Fibroblast of the aortic adventitia (primary cell): ENCODE results near the gene RBM6. TPM values are rescaled to one million over a fixed set of nuclear protein-coding genes. Genes with fewer than 3 reads are reported as not detected.
"Not testable (repeated sequence)": the region's sequence is repeated elsewhere in the genome, so short reads cannot be mapped to it uniquely, and the experiment has no call there.

ENCODE experiments used
- DNase-seq: peaks from one replicate; pipeline ENCODE4 v3.0.0-alpha.2; 2010; ENCODE audit warnings: low read depth
- H3K4me3 ChIP-seq: 2 replicates; pipeline ENCODE4 v1.5.1; 2011; ENCODE audit warnings: low read depth, mild to moderate bottlenecking, control low read depth, low read length, moderate library complexity
- total RNA-seq: library from RNA; depleted of rRNA; stranded (reverse); fragments of >200 nt; gene quantifications from 2 replicates; pipeline ENCODE4 v1.2.3, GENCODE V29; 2012; ENCODE audit warnings: low replicate concordance
- TF ChIP-seq, protein P1 (sequence below): IDR thresholded peaks from 2 replicates; pipeline ENCODE4 v1.5.1; 2011; ENCODE audit warnings: mild to moderate bottlenecking, low read length, control low read depth, inconsistent platforms; ENCODE audit not compliant: insufficient read depth

The RBM6 gene
- total RNA-seq, 1 donor: 48.5 TPM

DNA sequence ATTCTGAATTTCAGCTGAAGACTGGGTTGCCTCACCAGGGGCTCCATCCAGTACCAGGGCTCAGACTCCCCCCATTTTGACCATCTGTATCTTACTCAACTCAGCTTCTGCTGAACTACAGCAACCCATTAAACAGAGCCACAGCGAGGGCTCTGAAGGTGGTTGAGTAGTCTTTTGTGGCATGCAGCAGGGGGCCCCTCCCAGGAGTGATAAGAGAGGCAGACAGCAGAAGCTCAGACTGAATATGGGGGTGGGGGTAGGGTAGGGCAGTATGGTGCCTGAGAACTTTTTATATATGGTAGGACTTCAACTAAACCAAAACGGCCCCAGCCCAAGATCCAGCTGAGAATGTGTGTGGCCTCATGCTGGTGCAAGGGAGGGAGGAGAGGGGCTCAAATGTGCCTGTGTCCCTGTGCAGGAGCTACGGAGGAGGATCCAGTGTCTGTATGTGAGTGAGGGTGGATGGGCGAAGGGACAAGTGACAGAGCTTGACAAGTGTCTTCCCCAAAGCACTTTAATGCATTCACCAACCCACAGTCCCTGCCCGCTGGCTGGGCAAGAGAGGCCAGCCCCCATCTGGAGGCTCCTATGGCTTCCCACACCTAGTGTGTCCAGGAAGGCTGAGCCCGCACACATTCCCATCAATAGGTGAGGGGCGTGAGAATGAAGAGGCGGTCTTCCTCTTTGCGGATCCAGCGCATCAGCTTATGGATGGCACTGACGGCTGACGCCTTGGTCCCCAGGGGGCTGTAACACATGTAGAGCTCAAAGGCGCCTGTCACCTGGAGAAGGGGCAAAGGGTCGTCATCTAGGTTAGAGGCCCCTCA lies 31.4 kb upstream of the RBM6 start:
- no peak overlapping the region for H3K4me3 ChIP-seq
- TF ChIP-seq, protein P1, sequence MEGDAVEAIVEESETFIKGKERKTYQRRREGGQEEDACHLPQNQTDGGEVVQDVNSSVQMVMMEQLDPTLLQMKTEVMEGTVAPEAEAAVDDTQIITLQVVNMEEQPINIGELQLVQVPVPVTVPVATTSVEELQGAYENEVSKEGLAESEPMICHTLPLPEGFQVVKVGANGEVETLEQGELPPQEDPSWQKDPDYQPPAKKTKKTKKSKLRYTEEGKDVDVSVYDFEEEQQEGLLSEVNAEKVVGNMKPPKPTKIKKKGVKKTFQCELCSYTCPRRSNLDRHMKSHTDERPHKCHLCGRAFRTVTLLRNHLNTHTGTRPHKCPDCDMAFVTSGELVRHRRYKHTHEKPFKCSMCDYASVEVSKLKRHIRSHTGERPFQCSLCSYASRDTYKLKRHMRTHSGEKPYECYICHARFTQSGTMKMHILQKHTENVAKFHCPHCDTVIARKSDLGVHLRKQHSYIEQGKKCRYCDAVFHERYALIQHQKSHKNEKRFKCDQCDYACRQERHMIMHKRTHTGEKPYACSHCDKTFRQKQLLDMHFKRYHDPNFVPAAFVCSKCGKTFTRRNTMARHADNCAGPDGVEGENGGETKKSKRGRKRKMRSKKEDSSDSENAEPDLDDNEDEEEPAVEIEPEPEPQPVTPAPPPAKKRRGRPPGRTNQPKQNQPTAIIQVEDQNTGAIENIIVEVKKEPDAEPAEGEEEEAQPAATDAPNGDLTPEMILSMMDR: no peak
- DNase-seq: no peak

DNA sequence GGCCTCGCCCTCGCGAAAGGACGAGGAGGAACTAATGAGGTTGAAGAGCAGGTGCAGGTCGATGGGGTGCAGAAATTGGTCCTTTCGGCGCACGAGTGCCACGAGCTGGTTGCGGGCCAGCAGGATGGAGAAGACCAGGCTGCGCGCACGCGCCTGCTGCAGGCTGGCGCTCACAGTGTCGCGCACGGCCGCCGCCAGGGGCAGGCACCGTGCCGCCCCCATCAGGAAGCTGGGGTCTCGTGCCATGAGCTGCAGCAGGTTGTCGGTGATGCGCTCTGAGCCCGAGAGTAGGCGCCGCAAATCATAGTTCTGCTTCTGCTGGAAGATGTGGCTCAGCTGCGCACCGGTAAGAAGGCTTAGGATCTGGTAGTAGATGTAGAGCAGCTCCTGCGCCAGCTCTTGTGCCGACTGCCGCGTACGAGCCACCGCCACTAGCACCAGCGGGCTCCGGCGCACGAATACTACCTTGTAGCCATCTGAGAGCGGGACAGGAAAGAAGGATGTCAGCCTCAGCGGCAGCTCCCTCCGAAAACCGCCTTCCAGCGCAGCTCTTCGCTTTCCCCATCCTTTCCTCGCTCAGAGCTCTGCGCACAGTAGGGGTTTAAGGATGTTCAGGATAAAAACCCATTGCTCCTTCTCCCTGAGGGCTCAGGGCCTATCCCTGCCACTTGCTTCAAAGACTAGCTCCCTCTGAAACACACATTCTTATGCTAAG lies 29.4 kb upstream of the RBM6 start:
- H3K4me3 ChIP-seq: no peak overlapping the region
- DNase-seq: no peak
- TF ChIP-seq, protein P1: no peak

DNA sequence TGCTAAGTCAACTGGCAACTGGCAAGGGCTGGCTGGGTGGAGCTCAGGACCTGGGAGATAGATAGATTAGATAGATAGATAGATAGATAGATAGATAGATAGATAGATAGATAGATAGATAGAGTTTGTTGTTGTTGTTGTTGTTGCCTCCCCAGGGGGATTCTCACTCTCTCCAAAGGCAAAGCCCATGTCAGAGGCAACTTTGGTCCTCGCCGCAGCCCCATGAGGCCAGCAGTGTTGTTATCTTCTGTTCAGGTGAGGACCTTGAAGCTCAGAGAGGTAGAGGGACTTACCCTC lies 28.9 kb upstream of the RBM6 start:
- no peak for DNase-seq
- no peak overlapping the region for H3K4me3 ChIP-seq
- TF ChIP-seq, protein P1: no peak

DNA sequence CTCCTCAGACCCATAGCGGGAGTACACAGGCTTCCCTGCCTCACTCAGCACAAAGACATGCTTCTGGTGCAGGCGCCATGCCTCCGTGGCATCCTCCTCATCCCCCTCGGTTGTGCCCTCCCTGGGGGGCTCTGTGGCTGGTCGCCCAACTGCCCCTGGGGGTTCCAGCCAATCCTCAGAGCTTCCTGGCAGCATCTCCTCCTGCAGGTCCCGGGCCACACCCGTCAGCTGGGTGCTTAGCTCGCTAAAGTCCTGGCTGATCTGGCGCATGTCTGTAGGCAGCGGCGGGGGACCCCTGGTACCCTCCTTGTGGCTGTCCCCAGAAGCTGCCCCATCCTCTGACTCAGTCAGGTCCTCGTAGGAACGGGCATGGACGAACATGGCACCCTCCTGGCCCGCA lies 28.3 kb upstream of the RBM6 start:
- no peak overlapping the region for H3K4me3 ChIP-seq
- TF ChIP-seq, protein P1: no peak
- DNase-seq: no peak

DNA sequence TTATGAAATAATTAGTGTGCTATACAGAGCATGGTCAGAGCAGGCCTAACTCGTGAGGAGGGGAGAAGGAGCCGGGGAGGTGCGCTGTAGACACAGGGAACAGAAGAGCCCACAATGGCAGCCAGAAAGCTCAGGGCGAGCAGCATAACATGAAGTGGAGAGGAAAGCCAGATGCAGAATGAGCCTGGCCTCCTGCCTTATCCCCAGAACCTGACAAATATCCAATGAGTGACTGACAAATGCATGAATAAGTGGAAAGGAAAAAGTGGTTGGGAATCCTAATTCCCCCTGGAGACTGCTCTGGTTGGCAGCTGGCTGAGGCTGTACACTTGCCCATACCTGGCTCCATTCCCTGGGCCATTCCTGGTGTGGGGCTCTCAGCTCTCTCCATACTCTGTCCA lies 27.1 kb upstream of the RBM6 start:
- TF ChIP-seq, protein P1: no peak
- H3K4me3 ChIP-seq: no peak overlapping the region
- DNase-seq: no peak

DNA sequence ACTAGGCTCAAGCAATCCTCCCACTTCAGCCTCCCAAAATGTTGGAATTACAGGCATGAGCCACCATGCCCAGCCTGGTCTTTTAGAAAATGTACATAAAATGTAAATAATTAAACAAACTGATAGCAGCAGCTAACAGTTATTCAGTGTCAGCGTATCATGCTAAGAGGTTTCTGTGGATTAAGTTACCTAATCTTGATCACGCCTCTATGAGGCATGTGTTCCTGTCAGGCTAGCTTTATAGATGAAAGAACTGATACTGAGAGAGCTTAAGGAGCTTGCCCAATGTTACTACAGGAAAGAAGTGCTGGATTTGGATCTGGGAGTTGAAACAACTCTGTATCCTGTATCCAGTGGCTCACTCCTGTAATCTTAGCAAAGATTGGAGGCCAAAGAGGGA lies 25.0 kb upstream of the RBM6 start:
- TF ChIP-seq, protein P1: no peak
- H3K4me3 ChIP-seq: no peak overlapping the region
- DNase-seq: no peak

DNA sequence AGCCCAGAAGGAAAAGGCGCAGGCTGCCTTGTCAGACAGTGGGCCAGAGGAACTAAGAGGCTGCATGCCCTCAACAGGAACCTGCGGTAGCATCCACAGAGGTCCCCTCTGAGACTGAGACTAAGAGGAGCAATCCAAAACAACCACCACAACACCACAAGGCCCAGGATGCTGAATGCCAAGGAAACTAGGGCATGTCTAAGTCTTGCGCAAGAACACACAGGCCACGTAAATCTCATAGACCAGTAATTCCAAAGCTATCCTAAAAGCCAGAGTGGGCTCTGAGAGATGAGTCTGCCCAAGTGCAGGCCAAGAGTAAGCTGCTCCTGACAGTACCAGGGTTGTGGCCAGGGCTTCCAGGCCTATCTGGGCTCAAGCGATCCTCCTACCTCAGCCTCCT lies 23.3 kb upstream of the RBM6 start:
- TF ChIP-seq, protein P1: no peak
- no peak overlapping the region for H3K4me3 ChIP-seq
- peak; percentile 47 for DNase-seq

DNA sequence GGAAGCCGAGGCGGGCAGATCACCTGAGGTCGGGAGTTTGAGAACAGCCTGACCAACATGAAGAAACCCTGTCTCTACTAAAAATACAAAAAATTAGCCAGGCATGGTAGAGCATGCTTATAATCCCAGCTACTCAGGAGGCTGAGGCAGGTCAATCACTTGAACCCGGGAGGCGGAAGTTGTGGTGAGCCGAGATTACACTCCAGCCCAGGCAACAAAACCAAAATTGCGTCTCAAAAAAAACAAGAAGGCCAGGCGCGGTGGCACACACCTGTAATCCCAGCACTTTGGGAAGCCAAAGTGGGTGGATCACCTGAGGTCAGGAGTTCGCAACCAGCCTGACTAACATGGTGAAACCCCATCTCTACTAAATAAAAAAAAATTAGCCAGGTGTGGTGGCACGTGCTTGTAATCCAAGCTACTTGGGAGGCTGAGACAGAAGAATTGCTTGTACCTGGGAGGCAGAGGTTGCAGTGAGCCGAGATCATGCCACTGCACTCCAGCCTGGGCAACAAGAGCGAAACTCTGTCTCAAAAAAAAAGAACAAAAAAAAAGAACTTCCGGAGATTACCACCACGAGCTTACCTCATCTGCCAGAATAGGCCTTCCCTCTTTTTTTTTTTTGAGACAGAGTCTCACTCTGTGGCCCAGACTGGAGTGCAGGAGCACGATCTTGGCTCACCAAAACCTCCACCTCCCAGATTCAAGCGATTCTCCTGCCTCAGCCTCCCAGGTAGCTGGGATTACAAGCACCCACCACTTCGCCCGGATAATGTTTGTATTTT lies 22.0 kb upstream of the RBM6 start:
- DNase-seq, H3K4me3 ChIP-seq: not testable (repeated sequence)
